Activated B cell treated with CpG ODN at 0.5 μM for 24 hours (primary cell): ENCODE measurements around the gene NYNRIN. TPM values are rescaled to one million over a fixed set of nuclear protein-coding genes. Genes with fewer than 3 reads are reported as not detected.

Source experiments
- ATAC-seq: fragments of 200-7000 bp; cut with Tn5 transposase; one replicate; pipeline ENCODE4 v1.10.0; 2021; ENCODE audit warnings: low read depth, mild to moderate bottlenecking, moderate library complexity
- CTCF ChIA-PET: fragments of 350-600 bp; sonication (Branson Sonifier 250); formaldehyde crosslinking; loops from one replicate; lab custom pipeline; 2021; ENCODE audit warnings: antibody characterized with exemption; lab: Charles Lee
- POLR2A ChIA-PET: fragments of 350-600 bp; sonication (Branson Sonifier 250); formaldehyde crosslinking; loops from one replicate; lab custom pipeline; 2021; ENCODE audit warnings: antibody characterized with exemption; lab: Charles Lee
- DNase-seq: peaks from one replicate; pipeline ENCODE4 v3.0.0; 2022
- H3K27ac Mint-ChIP-seq: one replicate; pipeline ENCODE4 v1.8.0; 2020; ENCODE audit warnings: mixed read lengths
- H3K27me3 Mint-ChIP-seq: one replicate; pipeline ENCODE4 v1.8.0; 2021; ENCODE audit warnings: mixed read lengths
- H3K36me3 Mint-ChIP-seq: one replicate; pipeline ENCODE4 v1.8.0; 2021; ENCODE audit warnings: low read depth, mixed read lengths
- H3K4me1 Mint-ChIP-seq: one replicate; pipeline ENCODE4 v1.8.0; 2021; ENCODE audit warnings: mixed read lengths
- H3K4me3 Mint-ChIP-seq: one replicate; pipeline ENCODE4 v1.8.0; 2020; ENCODE audit warnings: mild to moderate bottlenecking, mixed read lengths
- H3K9me3 Mint-ChIP-seq: one replicate; pipeline ENCODE4 v1.8.0; 2020; ENCODE audit warnings: mixed read lengths
- intact Hi-C: fragments of 100-400 bp; cut with micrococcal nuclease; formaldehyde crosslinking; loops from one replicate; pipeline ENCODE4 v1.15.1; 2024
- total RNA-seq: library from RNA; stranded (reverse); gene quantifications from 2 replicates; pipeline ENCODE4 v1.2.3, GENCODE V29; 2022
- TF ChIP-seq, protein P1 (sequence below): fragments of 200-600 bp; IDR thresholded peaks from one replicate; pipeline ENCODE4 v1.8.0; 2022; ENCODE audit warnings: antibody characterized with exemption, mild to moderate bottlenecking

NYNRIN gene
- total RNA-seq, 1 donor from 2014 or later, result 0.04 TPM

DNA sequence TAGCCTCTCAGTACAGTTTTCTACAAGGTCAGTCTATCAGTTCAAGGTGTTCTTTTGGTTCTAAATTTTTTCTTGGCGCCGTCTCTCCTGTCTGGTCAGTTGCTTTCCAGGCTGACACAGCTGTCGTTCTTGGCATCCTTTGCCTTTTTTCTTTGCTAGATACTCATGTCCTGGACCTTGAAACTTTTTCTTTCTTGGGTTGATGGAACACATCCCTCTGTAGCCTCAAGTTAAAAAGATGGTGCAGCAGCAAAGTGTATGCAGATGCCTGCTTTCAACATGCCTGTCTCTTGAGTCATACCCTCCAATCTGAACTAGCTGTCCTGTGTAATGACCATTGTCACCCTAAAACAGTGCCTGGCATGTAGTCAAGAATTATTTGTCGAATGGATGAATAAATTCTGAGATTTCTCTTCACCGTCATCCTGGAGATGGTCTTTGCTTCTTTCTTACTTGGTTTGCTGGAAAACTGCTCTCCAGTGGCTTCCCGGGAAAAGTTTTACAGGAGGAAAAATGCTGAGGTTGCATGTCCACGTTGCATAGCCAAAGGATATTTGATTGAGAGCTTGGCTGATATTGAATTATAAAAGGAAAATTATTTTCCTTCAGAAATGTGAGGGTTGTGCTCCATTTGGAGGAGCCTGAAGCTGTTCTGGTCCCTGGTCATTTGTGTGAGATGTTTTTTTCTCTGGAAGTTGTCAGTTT, 4.6 kb downstream of the NYNRIN start:
- ATAC-seq, result no peak
- no peak overlapping the region for H3K27ac Mint-ChIP-seq
- H3K9me3 Mint-ChIP-seq, result no peaks in the 10 kb centered on the region
- peaks cover 9% of the 10 kb centered on the region for H3K4me1 Mint-ChIP-seq
- no peak for DNase-seq
- H3K27me3 Mint-ChIP-seq, result peaks cover 36% of the 10 kb centered on the region
- POLR2A ChIA-PET, result no interaction called here
- no peak overlapping the region for H3K4me3 Mint-ChIP-seq
- H3K36me3 Mint-ChIP-seq, result no peaks in the 10 kb centered on the region
- CTCF ChIA-PET, result no interaction called here
- intact Hi-C loops, result no loop called here
- TF ChIP-seq, protein P1, sequence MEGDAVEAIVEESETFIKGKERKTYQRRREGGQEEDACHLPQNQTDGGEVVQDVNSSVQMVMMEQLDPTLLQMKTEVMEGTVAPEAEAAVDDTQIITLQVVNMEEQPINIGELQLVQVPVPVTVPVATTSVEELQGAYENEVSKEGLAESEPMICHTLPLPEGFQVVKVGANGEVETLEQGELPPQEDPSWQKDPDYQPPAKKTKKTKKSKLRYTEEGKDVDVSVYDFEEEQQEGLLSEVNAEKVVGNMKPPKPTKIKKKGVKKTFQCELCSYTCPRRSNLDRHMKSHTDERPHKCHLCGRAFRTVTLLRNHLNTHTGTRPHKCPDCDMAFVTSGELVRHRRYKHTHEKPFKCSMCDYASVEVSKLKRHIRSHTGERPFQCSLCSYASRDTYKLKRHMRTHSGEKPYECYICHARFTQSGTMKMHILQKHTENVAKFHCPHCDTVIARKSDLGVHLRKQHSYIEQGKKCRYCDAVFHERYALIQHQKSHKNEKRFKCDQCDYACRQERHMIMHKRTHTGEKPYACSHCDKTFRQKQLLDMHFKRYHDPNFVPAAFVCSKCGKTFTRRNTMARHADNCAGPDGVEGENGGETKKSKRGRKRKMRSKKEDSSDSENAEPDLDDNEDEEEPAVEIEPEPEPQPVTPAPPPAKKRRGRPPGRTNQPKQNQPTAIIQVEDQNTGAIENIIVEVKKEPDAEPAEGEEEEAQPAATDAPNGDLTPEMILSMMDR, result no peak

DNA sequence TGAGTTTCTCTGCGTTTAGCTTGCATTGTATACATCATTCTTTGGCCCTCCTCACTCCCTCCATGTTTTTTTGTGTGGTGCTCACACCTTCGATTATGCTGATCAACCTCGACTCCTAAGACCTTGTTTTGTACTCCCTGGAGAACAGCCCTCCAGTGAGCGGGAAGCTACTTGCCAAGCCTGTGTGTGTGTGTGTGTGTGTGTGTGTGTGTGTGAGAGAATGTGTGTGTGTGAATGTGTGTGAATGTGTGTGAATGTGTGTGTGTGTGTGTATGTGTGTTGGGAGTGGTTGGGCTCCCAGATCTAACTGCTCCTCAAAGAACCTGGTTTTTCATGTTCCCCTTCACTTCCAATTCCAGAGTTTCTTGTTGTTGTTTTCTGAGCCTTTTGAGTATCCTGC, 6.0 kb downstream of the NYNRIN start:
- ATAC-seq, result no peak
- Mint-ChIP-seq H3K27me3 (peaks cover 33% of the 10 kb centered on the region), H3K9me3 (no peaks in the 10 kb centered on the region), H3K4me3 (no peak overlapping the region), H3K4me1 (peaks cover 2% of the 10 kb centered on the region), H3K27ac (no peak overlapping the region), H3K36me3 (no peaks in the 10 kb centered on the region)
- TF ChIP-seq, protein P1, result no peak
- DNase-seq, result no peak
- CTCF ChIA-PET, result no interaction called here
- intact Hi-C loops, result no loop called here
- POLR2A ChIA-PET, result interaction anchor here (0.8 kb wide), 1 partner anchor 26 kb away, joined by 3 read pairs; no protein-coding TSS in a partner anchor

DNA sequence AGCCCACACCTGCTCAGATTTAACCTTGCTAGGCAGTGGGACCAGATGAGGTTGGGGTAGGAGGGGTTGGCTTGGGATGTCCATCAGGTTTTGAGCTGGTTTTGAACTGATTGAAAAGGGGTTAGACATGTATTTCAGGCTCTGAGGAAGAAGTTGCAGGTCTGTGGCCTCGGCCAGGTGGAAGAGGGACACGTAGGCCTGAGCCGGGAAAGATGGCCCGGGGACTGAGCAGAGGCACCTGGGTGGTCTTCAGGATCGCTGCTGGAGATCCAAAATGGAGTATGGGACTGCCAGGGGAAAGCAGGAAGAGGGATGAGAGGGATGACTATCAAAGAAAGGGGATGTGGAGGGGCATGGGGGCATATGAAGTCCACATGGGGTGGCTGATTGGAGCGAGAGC, 7.6 kb downstream of the NYNRIN start:
- DNase-seq (no peak), ATAC-seq (no peak)
- CTCF ChIA-PET, result interaction anchor here (1.1 to 1.2 kb wide), 2 partner anchors 41 to 73 kb away, joined by 4 read pairs; no protein-coding TSS in a partner anchor
- intact Hi-C loops, result no loop called here
- H3K27me3 Mint-ChIP-seq, result peaks cover 26% of the 10 kb centered on the region
- POLR2A ChIA-PET, result interaction anchor here (0.6 kb wide), 1 partner anchor 159 kb away, joined by 3 read pairs; no protein-coding TSS in a partner anchor
- H3K27ac Mint-ChIP-seq, result no peak overlapping the region
- TF ChIP-seq, protein P1, result no peak
- H3K4me1 Mint-ChIP-seq, result no peaks in the 10 kb centered on the region
- no peaks in the 10 kb centered on the region for H3K9me3 Mint-ChIP-seq
- H3K4me3 Mint-ChIP-seq, result no peak overlapping the region
- H3K36me3 Mint-ChIP-seq, result no peaks in the 10 kb centered on the region

DNA sequence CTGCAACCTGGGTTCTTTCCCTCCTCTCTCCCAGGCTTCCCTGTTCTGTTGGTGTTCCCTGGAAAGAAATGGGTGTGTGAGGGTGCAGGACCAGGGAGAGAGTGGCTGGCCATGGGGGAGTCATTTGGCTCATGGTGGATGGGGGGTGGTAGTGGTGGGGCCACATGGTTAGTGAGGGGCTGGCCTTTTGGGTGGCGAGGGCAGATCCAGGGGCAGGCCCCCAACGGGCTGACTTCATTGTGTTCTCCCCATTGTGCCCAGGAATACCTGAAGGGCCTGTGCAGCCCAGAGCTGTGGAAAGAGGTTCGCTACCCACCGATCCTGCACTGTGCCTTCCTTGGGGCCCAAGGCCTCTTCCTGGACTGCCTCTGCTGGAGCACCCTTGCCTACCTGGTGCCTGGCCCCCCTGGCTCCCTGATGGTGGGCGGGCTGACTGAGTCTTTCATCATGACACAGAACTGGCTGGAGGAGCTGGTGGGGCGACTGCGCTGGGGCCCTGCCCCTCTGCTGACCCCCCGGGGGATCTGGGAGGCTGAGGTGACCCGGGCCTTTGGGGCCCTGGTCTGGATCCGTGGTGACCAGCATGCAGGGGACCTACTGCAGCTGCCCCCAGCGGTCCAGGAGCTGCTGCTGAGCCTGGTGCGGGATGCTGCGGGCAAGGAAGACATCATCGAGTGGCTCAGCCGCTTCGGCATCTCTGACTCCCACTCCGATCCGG, 9.0 kb downstream of the NYNRIN start:
- Mint-ChIP-seq H3K27me3 (peaks cover 18% of the 10 kb centered on the region), H3K4me3 (no peak overlapping the region), H3K4me1 (no peaks in the 10 kb centered on the region), H3K9me3 (no peaks in the 10 kb centered on the region), H3K27ac (no peak overlapping the region), H3K36me3 (no peaks in the 10 kb centered on the region)
- POLR2A ChIA-PET, result interaction anchor here (0.8 kb wide), 1 partner anchor 7 kb away, joined by 3 read pairs; no protein-coding TSS in a partner anchor
- DNase-seq, result no peak
- CTCF ChIA-PET, result interaction anchor here (0.8 to 2.0 kb wide), 3 partner anchors 18 to 74 kb away, joined by 4 to 5 read pairs (median 4); no protein-coding TSS in a partner anchor
- intact Hi-C loops, result no loop called here
- TF ChIP-seq, protein P1, result no peak
- ATAC-seq, result no peak

DNA sequence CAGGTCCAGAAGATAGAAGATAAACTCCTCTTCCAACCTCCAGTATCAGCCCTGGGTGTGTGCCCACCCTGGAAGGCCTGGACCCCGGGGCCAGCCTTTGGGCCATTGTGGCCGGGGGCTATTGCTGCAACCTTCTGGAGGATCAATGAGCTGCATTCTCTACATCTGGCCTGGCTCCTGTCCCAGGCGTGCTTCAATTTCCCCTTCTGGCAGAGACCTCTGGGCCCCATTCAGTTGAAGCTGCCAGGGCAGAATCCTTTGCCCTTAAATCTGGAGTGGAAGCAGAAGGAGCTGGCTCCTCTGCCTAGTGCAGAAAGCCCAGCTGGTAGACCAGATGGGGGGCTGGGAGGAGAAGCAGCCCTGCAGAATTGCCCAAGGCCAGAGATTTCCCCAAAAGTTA, 10.0 kb downstream of the NYNRIN start:
- Mint-ChIP-seq H3K9me3 (no peaks in the 10 kb centered on the region), H3K27me3 (peaks cover 10% of the 10 kb centered on the region), H3K4me1 (no peaks in the 10 kb centered on the region), H3K27ac (no peak overlapping the region), H3K36me3 (no peaks in the 10 kb centered on the region), H3K4me3 (no peak overlapping the region)
- POLR2A ChIA-PET, result interaction anchor here (0.7 to 1.0 kb wide), 2 partner anchors 21 to 22 kb away, joined by 5 read pairs; partner anchors contain the start of genes CBLN3 and KHNYN
- CTCF ChIA-PET, result interaction anchor here (1.0 to 2.0 kb wide), 6 partner anchors 10 to 75 kb away, joined by 3 to 5 read pairs (median 4); partner anchors contain the start of gene RIPK3
- intact Hi-C loops, result no loop called here
- DNase-seq, result no peak
- TF ChIP-seq, protein P1, result no peak
- ATAC-seq, result no peak
